OCI-LY1 (cell line): ENCODE measurements around the gene TMEM89.

ENCODE experiments used
- EZH2 ChIP-seq: fragments of 200-600 bp; sonication (generic), shearing (Covaris generic); IDR thresholded peaks from 2 replicates; pipeline ENCODE4 v1.8.0; 2017; ENCODE audit warnings: borderline replicate concordance, mixed run types, mild to moderate bottlenecking, antibody characterized with exemption, low read length, moderate library complexity, mixed read lengths
- TF ChIP-seq, protein P1 (sequence below): fragments of 200-600 bp; sonication (generic), shearing (Covaris generic); IDR thresholded peaks from 2 replicates; pipeline ENCODE4 v1.5.1; 2017; ENCODE audit warnings: mild to moderate bottlenecking, antibody characterized with exemption, low read length, moderate library complexity, mixed read lengths

DNA sequence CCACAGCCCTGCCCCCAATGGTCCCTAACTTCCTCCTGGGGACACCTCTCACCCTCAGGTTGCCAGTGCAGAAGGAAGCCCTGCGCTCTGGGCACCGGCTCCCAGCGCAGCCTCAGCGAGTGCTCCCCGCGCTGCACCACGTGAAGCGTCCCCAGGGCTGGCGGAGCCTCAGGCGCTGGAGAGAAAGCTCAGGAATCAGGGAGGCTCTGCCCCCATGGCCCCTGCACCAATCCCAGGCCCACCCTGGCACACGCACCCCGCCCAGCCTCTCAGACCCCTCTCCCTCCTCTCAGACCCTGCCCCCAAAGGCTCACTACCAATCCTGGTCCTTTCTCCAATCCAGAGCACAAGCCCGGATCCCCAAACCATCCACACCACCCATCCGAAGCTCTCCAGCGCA lies 33.3 kb downstream of the TMEM89 start:
- TF ChIP-seq, protein P1, sequence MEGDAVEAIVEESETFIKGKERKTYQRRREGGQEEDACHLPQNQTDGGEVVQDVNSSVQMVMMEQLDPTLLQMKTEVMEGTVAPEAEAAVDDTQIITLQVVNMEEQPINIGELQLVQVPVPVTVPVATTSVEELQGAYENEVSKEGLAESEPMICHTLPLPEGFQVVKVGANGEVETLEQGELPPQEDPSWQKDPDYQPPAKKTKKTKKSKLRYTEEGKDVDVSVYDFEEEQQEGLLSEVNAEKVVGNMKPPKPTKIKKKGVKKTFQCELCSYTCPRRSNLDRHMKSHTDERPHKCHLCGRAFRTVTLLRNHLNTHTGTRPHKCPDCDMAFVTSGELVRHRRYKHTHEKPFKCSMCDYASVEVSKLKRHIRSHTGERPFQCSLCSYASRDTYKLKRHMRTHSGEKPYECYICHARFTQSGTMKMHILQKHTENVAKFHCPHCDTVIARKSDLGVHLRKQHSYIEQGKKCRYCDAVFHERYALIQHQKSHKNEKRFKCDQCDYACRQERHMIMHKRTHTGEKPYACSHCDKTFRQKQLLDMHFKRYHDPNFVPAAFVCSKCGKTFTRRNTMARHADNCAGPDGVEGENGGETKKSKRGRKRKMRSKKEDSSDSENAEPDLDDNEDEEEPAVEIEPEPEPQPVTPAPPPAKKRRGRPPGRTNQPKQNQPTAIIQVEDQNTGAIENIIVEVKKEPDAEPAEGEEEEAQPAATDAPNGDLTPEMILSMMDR = no peak
- no peak for TF ChIP-seq EZH2
